Measurements from ENCODE around the gene RALGAPA1.

Gene RALGAPA1

GRCh38 chr14:35809597-35809996 is 502 bp upstream of the RALGAPA1 start:
- peak overlapping the region in 1 of 2 experiments; percentile 95; a peak in 2 of 4 replicates for H3K4me3 ChIP-seq (ENCODE audit: low read depth in 1 of 2, low read length in 2 of 2)
- 0 out of 2 replicates have a peak overlapping the region, but pooled peaks have one; percentile 73 for H3K9ac ChIP-seq (ENCODE audit: low read depth, low read length)
- H3K4me2 ChIP-seq (ENCODE audit: insufficient read depth, low read length), result peak overlapping the region; percentile 94

GRCh38 chr14:35808076-35808637 is 938 bp downstream of the RALGAPA1 start:
- DNase-seq, result peak; percentile 33
- peak overlapping the region; percentile 94 for H3K4me2 ChIP-seq (ENCODE audit: insufficient read depth, low read length)
- TF ChIP-seq CTCF (IDR thresholded peaks at IDR 0.05; ENCODE audit: borderline replicate concordance, extremely low read depth, low read length, poor library complexity, severe bottlenecking) (no peak), EZH2 (IDR thresholded peaks at IDR 0.05; ENCODE audit: borderline replicate concordance, low read depth, low read length, severe bottlenecking) (no peak)
- peaks cover 2% of the 10 kb centered on the region; the same call in 1 of the 2 replicates for H4K20me1 ChIP-seq (ENCODE audit: insufficient read depth, low read length)
- H3K27me3 ChIP-seq (ENCODE audit: insufficient read depth, low read length, poor library complexity), result no peaks in the 10 kb centered on the region
- H3K36me3 ChIP-seq (ENCODE audit: insufficient read depth, low read length), result no peaks in the 10 kb centered on the region
- H3K9me3 ChIP-seq (ENCODE audit: insufficient read depth, low read length, severe bottlenecking), result no peaks in the 10 kb centered on the region
- peaks cover 30% of the 10 kb centered on the region for H3K4me1 ChIP-seq (ENCODE audit: insufficient read depth, low read length)
- peaks cover 49% of the 10 kb centered on the region for H3K79me2 ChIP-seq (ENCODE audit: insufficient read depth, low read length)
- peak overlapping the region; percentile 78 to 95 for H3K4me3 ChIP-seq (ENCODE audit: low read depth in 1 of 2, low read length in 2 of 2)
- peak overlapping the region; percentile 86 for H2AFZ ChIP-seq (ENCODE audit: low read depth, low read length)
- ATAC-seq (ENCODE audit: insufficient read depth, low read depth), result no peak
- H3K9ac ChIP-seq (ENCODE audit: low read depth, low read length), result peak overlapping the region; percentile 73
- H3K27ac ChIP-seq (ENCODE audit: low read length), result peak overlapping the region; percentile 71

More at GRCh38 chr14:35809597-35809996, 502 bp upstream of the RALGAPA1 start:
- peaks cover 2% of the 10 kb centered on the region; the same call in 1 of the 2 replicates for H4K20me1 ChIP-seq (ENCODE audit: insufficient read depth, low read length)
- H3K4me1 ChIP-seq (ENCODE audit: insufficient read depth, low read length), result peaks cover 30% of the 10 kb centered on the region
- DNase-seq, result no peak
- H3K27ac ChIP-seq (ENCODE audit: low read length), result 0 out of 2 replicates have a peak overlapping the region, but pooled peaks have one; percentile 71
- no peak for ATAC-seq (ENCODE audit: insufficient read depth, low read depth)
- no peak for TF ChIP-seq EZH2 (IDR thresholded peaks at IDR 0.05; ENCODE audit: borderline replicate concordance, low read depth, low read length, severe bottlenecking)
- TF ChIP-seq CTCF (IDR thresholded peaks at IDR 0.05; ENCODE audit: borderline replicate concordance, extremely low read depth, low read length, poor library complexity, severe bottlenecking), result no peak
- no peaks in the 10 kb centered on the region for H3K36me3 ChIP-seq (ENCODE audit: insufficient read depth, low read length)
- H2AFZ ChIP-seq (ENCODE audit: low read depth, low read length), result peak overlapping the region; percentile 86; the same call in 1 of the 2 replicates
- no peaks in the 10 kb centered on the region for H3K9me3 ChIP-seq (ENCODE audit: insufficient read depth, low read length, severe bottlenecking)
- H3K79me2 ChIP-seq (ENCODE audit: insufficient read depth, low read length), result peaks cover 38% of the 10 kb centered on the region
- no peaks in the 10 kb centered on the region for H3K27me3 ChIP-seq (ENCODE audit: insufficient read depth, low read length, poor library complexity)

- H3K9ac ChIP-seq (ENCODE audit: low read depth, low read length), result peak overlapping the region; percentile 73
Observed at GRCh38 chr14:35807131-35807961, 1.7 kb downstream of the RALGAPA1 start.

More at GRCh38 chr14:35807131-35807961, 1.7 kb downstream of the RALGAPA1 start:
- peak overlapping the region in 1 of 2 experiments; percentile 95; a peak in 3 of 4 replicates for H3K4me3 ChIP-seq (ENCODE audit: low read depth in 1 of 2, low read length in 2 of 2)
- H3K79me2 ChIP-seq (ENCODE audit: insufficient read depth, low read length), result peaks cover 57% of the 10 kb centered on the region
- no peak for TF ChIP-seq CTCF (IDR thresholded peaks at IDR 0.05; ENCODE audit: borderline replicate concordance, extremely low read depth, low read length, poor library complexity, severe bottlenecking)
- H4K20me1 ChIP-seq (ENCODE audit: insufficient read depth, low read length), result peaks cover 2% of the 10 kb centered on the region; the same call in 1 of the 2 replicates
- no peaks in the 10 kb centered on the region for H3K36me3 ChIP-seq (ENCODE audit: insufficient read depth, low read length)
- peak overlapping the region; percentile 94 for H3K4me2 ChIP-seq (ENCODE audit: insufficient read depth, low read length)
- H2AFZ ChIP-seq (ENCODE audit: low read depth, low read length), result no peak overlapping the region
- no peaks in the 10 kb centered on the region for H3K27me3 ChIP-seq (ENCODE audit: insufficient read depth, low read length, poor library complexity)
- ATAC-seq (ENCODE audit: insufficient read depth, low read depth) (no peak), DNase-seq (no peak)
- H3K9me3 ChIP-seq (ENCODE audit: insufficient read depth, low read length, severe bottlenecking), result no peaks in the 10 kb centered on the region
- H3K27ac ChIP-seq (ENCODE audit: low read length), result no peak overlapping the region
- H3K4me1 ChIP-seq (ENCODE audit: insufficient read depth, low read length), result peaks cover 30% of the 10 kb centered on the region

Data from DND-41 (cell line).